HCT116 (cell line): ENCODE measurements around the gene CGB2. TPM values are rescaled to one million over a fixed set of nuclear protein-coding genes. Genes with fewer than 3 reads are reported as not detected.

Experiments
- ATAC-seq: fragments of 200-7000 bp; cut with Tn5 transposase; 2 replicates; pipeline ENCODE4 v1.9.1; 2020; ENCODE audit warnings: mild to moderate bottlenecking, moderate library complexity
- BruUV-seq: library from RNA; stranded (reverse); fragments of 400-500 nt; replicated peaks from 2 replicates; lab custom pipeline; 2021; lab: Mats Ljungman, UMichigan
- CTCF ChIA-PET: fragments of 300-600 bp; sonication (Branson Sonifier 250); formaldehyde crosslinking; loops from one replicate; lab custom pipeline; 2021; ENCODE audit warnings: antibody characterized with exemption; lab: Charles Lee
- POLR2A ChIA-PET: fragments of 300-600, 350-600 bp; sonication (Branson Sonifier 250); formaldehyde crosslinking; loops from one replicate; lab custom pipeline; 2021; ENCODE audit warnings: antibody characterized with exemption; lab: Charles Lee
- RAD21 ChIA-PET, 2 experiments: fragments of 300-600 bp; sonication (Branson Sonifier 250); formaldehyde crosslinking; loops; one replicate each; lab custom pipeline; 2023; ENCODE audit warnings: low total read pairs in 2 of 2; ENCODE audit not compliant: uncharacterized antibody in 2 of 2, unreplicated experiment in 2 of 2, low non-redundant PET in 1 of 2; lab: Charles Lee
- DNase-seq: peaks from one replicate; pipeline ENCODE4 v3.0.0-alpha.2; 2010; ENCODE audit warnings: low read depth, low spot score
- H2AFZ ChIP-seq: fragments of 200-600 bp; shearing (Covaris generic), sonication (generic); 2 replicates; pipeline ENCODE4 v1.6.1; 2017; ENCODE audit warnings: low read depth, mixed run types, mixed read lengths, antibody characterized with exemption, low read length; ENCODE audit not compliant: poor library complexity, severe bottlenecking
- H3K27ac ChIP-seq: 2 replicates; pipeline ENCODE4 v1.5.1; 2012; ENCODE audit warnings: low read depth, low read length
- H3K27me3 ChIP-seq: fragments of 200-600 bp; sonication (generic); 2 replicates; pipeline ENCODE4 v1.6.1; 2016; ENCODE audit warnings: mixed run types, low read length, mixed read lengths; ENCODE audit not compliant: insufficient read depth
- H3K36me3 ChIP-seq, 2 experiments: fragments of 200-500 bp in 1 of 2; fragments of 200-600 bp in 1 of 2; sonication (Bioruptor generic) in 1 of 2; sonication (generic) in 1 of 2; 2 replicates each; pipeline versions ENCODE4 v1.5.1 to v1.6.1; 2014 to 2016; ENCODE audit warnings: low read length in 2 of 2, inconsistent platforms in 1 of 2, mixed read lengths in 1 of 2, mixed run types in 1 of 2; ENCODE audit not compliant: insufficient read depth in 2 of 2, control insufficient read depth in 1 of 2
- H3K4me1 ChIP-seq, 2 experiments: fragments of 200-600 bp in 1 of 2; sonication (generic) in 1 of 2; 2 replicates each; pipeline versions ENCODE4 v1.5.1 to v1.6.1; 2012 to 2017; ENCODE audit warnings: low read length in 2 of 2, inconsistent platforms in 1 of 2, mild to moderate bottlenecking in 1 of 2, mixed read lengths in 1 of 2, mixed run types in 1 of 2, moderate library complexity in 1 of 2; ENCODE audit not compliant: insufficient read depth in 2 of 2, control insufficient read depth in 1 of 2
- H3K4me2 ChIP-seq: fragments of 200-600 bp; sonication (generic); 2 replicates; pipeline ENCODE4 v1.6.1; 2017; ENCODE audit warnings: mixed run types, low read length, mixed read lengths
- H3K4me3 ChIP-seq, 2 experiments: fragments of 200-600 bp in 1 of 2; sonication (generic) in 1 of 2; replicated peaks in 1 of 2; 2 replicates each; pipeline ENCODE4 v1.5.1; 2011 to 2016; ENCODE audit warnings: low read length in 2 of 2, control low read depth in 1 of 2, low read depth in 1 of 2, mild to moderate bottlenecking in 1 of 2, mixed read lengths in 1 of 2, mixed run types in 1 of 2
- H3K79me2 ChIP-seq: fragments of 200-600 bp; sonication (generic); 2 replicates; pipeline ENCODE4 v1.6.1; 2017; ENCODE audit warnings: mild to moderate bottlenecking, mixed run types, low read length, moderate library complexity, mixed read lengths; ENCODE audit not compliant: insufficient read depth
- H3K9ac ChIP-seq: fragments of 200-600 bp; sonication (generic); 2 replicates; pipeline ENCODE4 v1.6.1; 2016; ENCODE audit warnings: low read length, mixed read lengths
- H3K9me2 ChIP-seq: fragments of 200-600 bp; sonication (generic), shearing (Covaris generic); 2 replicates; pipeline ENCODE4 v1.6.1; 2017; ENCODE audit warnings: mixed run types, mild to moderate bottlenecking, moderate library complexity; ENCODE audit not compliant: insufficient read depth
- H3K9me3 ChIP-seq, 2 experiments: fragments of 200-500 bp in 1 of 2; fragments of 200-600 bp in 1 of 2; sonication (Bioruptor generic) in 1 of 2; sonication (generic) in 1 of 2; 2 replicates each; pipeline ENCODE4 v1.6.1; 2014 to 2017; ENCODE audit warnings: low read length in 2 of 2, mixed read lengths in 2 of 2, inconsistent platforms in 1 of 2, low read depth in 1 of 2, mild to moderate bottlenecking in 1 of 2, mixed run types in 1 of 2, moderate library complexity in 1 of 2; ENCODE audit not compliant: control insufficient read depth in 1 of 2, insufficient read depth in 1 of 2
- H4K20me1 ChIP-seq: fragments of 200-600 bp; sonication (generic), shearing (Covaris generic); 2 replicates; pipeline ENCODE4 v1.6.1; 2017; ENCODE audit warnings: mixed run types, mild to moderate bottlenecking, moderate library complexity; ENCODE audit not compliant: insufficient read depth
- CEBPB ChIP-seq: IDR thresholded peaks from 2 replicates; pipeline ENCODE4 v1.6.1; 2012; ENCODE audit warnings: low read depth
- CTCF ChIP-seq, 3 experiments: fragments of 200-600 bp in 1 of 3; sonication (generic) in 1 of 3; IDR thresholded peaks in 2 of 3; conservative IDR thresholded peaks in 1 of 3; 2 replicates each; pipeline ENCODE4 v1.5.1; 2012 to 2017; ENCODE audit warnings: low read depth in 2 of 3, low read length in 2 of 3, antibody characterized with exemption in 1 of 3, borderline replicate concordance in 1 of 3, control low read depth in 1 of 3, mild to moderate bottlenecking in 1 of 3, mixed read lengths in 1 of 3, mixed run types in 1 of 3, moderate library complexity in 1 of 3; ENCODE audit not compliant: insufficient read depth in 1 of 3
- ELF1 ChIP-seq: IDR thresholded peaks from 2 replicates; pipeline ENCODE4 v1.6.1; 2012; ENCODE audit warnings: low read depth, borderline replicate concordance
- JUND ChIP-seq: IDR thresholded peaks from 2 replicates; pipeline ENCODE4 v1.6.1; 2012
- MAX ChIP-seq: IDR thresholded peaks from 2 replicates; pipeline ENCODE4 v1.6.1; 2012
- POLR2A ChIP-seq: IDR thresholded peaks from 2 replicates; pipeline ENCODE4 v1.7.0; 2011; ENCODE audit warnings: borderline replicate concordance; ENCODE audit not compliant: insufficient read depth, insufficient read length; ENCODE audit errors: extremely low read depth
- RAD21 ChIP-seq: IDR thresholded peaks from 2 replicates; pipeline ENCODE4 v1.6.1; 2012; ENCODE audit warnings: low read depth, mild to moderate bottlenecking
- SIN3A ChIP-seq: IDR thresholded peaks from 2 replicates; pipeline ENCODE4 v1.6.1; 2012; ENCODE audit warnings: low read depth
- SP1 ChIP-seq: IDR thresholded peaks from 2 replicates; pipeline ENCODE4 v1.6.1; 2012; ENCODE audit warnings: low read depth
- SRF ChIP-seq: IDR thresholded peaks from 2 replicates; pipeline ENCODE4 v1.6.1; 2012; ENCODE audit warnings: low read depth
- YY1 ChIP-seq: IDR thresholded peaks from 2 replicates; pipeline ENCODE4 v1.6.1; 2011; ENCODE audit warnings: low read length, low read depth, moderate library complexity, mild to moderate bottlenecking; ENCODE audit not compliant: insufficient replicate concordance; ENCODE audit errors: extremely low read depth
- intact Hi-C: fragments of 100-400 bp; cut with micrococcal nuclease; formaldehyde crosslinking; loops from 2 replicates; pipeline ENCODE4 v1.10.0; 2022
- total RNA-seq: library from RNA; stranded (reverse); gene quantifications from one replicate; pipeline ENCODE4 v1.2.1, GENCODE V29; 2021; ENCODE audit not compliant: unreplicated experiment

Gene CGB2
- total RNA-seq, 1 experiment from 2014 or later = 5.0 TPM

DNA sequence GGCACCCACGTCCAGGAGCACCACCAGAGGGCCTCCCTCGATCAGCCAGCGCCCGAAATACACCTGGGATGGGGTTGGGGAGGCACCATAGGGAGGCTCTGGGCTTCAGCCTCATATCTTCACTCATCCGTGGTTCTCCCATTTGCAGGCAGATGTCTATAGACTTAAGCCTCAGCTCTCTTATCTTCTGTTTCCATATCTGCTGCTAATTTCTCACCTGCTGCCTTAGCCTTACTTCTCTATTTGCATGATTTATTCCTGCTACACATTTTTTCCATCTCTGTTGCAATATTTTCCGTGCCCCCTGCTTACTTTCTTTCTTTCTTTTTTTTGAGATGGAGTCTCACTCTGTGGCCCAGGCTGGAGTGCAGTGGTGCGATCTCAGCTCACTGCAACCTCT lies 44.4 kb upstream of the CGB2 start:
- DNase-seq (no peak), ATAC-seq (peak; percentile 46)
- intact Hi-C loops = no loop called here
- no peak overlapping the region for H3K4me2 ChIP-seq
- H3K79me2 ChIP-seq = peaks cover 19% of the 10 kb centered on the region
- H3K4me3 ChIP-seq = no peak overlapping the region
- peaks cover 14 to 23% of the 10 kb centered on the region in 2 experiments; a peak in 2 of 4 replicates for H3K36me3 ChIP-seq
- CTCF ChIA-PET = interaction anchor here (1.3 to 1.6 kb wide), 2 partner anchors 10 to 17 kb away, joined by 3 to 7 read pairs; no protein-coding TSS in a partner anchor
- no peak overlapping the region for H2AFZ ChIP-seq
- no peak overlapping the region for H3K9ac ChIP-seq
- no peaks in the 10 kb centered on the region for H3K9me2 ChIP-seq
- POLR2A ChIA-PET = no interaction called here
- no peaks in the 10 kb centered on the region for H3K9me3 ChIP-seq
- RAD21 ChIA-PET = no interaction called here
- BruUV-seq = no TSS peak
- H4K20me1 ChIP-seq = no peaks in the 10 kb centered on the region
- TF ChIP-seq SRF = no peak
- TF ChIP-seq CTCF (IDR thresholded peaks at IDR 0.05 in 2 of 3, conservative IDR thresholded peaks at IDR 0.05 in 1 of 3; ENCODE audit: borderline replicate concordance in 1 of 3, insufficient read depth in 1 of 3, low read depth in 2 of 3, low read length in 2 of 3) = peak in 1 of 3 experiments; percentile 19; a peak in 1 of 6 replicates
- no peak overlapping the region for H3K27ac ChIP-seq
- H3K27me3 ChIP-seq = no peaks in the 10 kb centered on the region
- peaks cover 6 to 11% of the 10 kb centered on the region in 2 experiments; a peak in 3 of 4 replicates for H3K4me1 ChIP-seq

- no peak for TF ChIP-seq YY1
- no peak for TF ChIP-seq MAX
- TF ChIP-seq RAD21 = no peak
- no peak for TF ChIP-seq SIN3A
- TF ChIP-seq CEBPB = no peak
- TF ChIP-seq POLR2A = no peak
- TF ChIP-seq JUND = no peak
- TF ChIP-seq ELF1 = no peak
- no peak for TF ChIP-seq SP1
- TF ChIP-seq, all 23 proteins: peak for 0
- DNase-seq (no peak), ATAC-seq (no peak)
- Histone ChIP-seq H3K79me2 (peaks cover 26% of the 10 kb centered on the region), H3K4me2 (no peak overlapping the region), H3K4me1 (peaks cover 6 to 11% of the 10 kb centered on the region in 2 experiments; a peak in 3 of 4 replicates), H3K9me3 (no peaks in the 10 kb centered on the region), H4K20me1 (no peaks in the 10 kb centered on the region), H3K9ac (no peak overlapping the region), H3K27ac (no peak overlapping the region), H3K9me2 (no peaks in the 10 kb centered on the region), H3K36me3 (peaks cover 14 to 17% of the 10 kb centered on the region in 2 experiments; a peak in 2 of 4 replicates), H2AFZ (no peak overlapping the region), H3K4me3 (no peak overlapping the region), H3K27me3 (no peaks in the 10 kb centered on the region)
- ChIA-PET RAD21 (no interaction called here), POLR2A (no interaction called here), CTCF (interaction anchor here (1.6 kb wide), 1 partner anchor 9 kb away, joined by 3 read pairs; no protein-coding TSS in a partner anchor)
- no TSS peak for BruUV-seq
- intact Hi-C loops = no loop called here
Observed at GRCh38 chr19:48988286-48988685, 43.4 kb upstream of the CGB2 start.
